ENCODE results near the gene DST.

- TF ChIP-seq CTCF (IDR thresholded peaks at IDR 0.05) (no peak), POLR2A (IDR thresholded peaks at IDR 0.05) (no peak)
These were observed 158.0 kb downstream of the DST start for GRCh38 chr6:56484669-56485068.

Data from heart left ventricle (tissue), 13 donors.